ENCODE measurements around the gene SDE2. TPM values are rescaled to one million over a fixed set of nuclear protein-coding genes. Genes with fewer than 3 reads are reported as not detected.

The SDE2 gene
- total and polyA plus RNA-seq, 2 of the 4 experiments (the other 2 are of a cell fraction): 8.5 to 14.7 TPM

GRCh38 chr1:225936523-225936922, 62.6 kb downstream of the SDE2 start:
- Histone ChIP-seq H3K9me3 (ENCODE audit: control insufficient read depth, insufficient read depth, low read length) (no peaks in the 10 kb centered on the region), H3K23ac (ENCODE audit: low read depth, low read length) (no peak overlapping the region), H3K27ac (ENCODE audit: insufficient read depth, low read length) (no peak overlapping the region), H3K79me1 (ENCODE audit: low read depth in 1 of 2, low read length in 2 of 2) (no peaks in the 10 kb centered on the region), H3K4me2 (ENCODE audit: low read depth, low read length) (no peak overlapping the region), H2AK5ac (ENCODE audit: low read depth, low read length) (no peak overlapping the region), H4K91ac (ENCODE audit: insufficient read depth, low read depth, low read length) (no peak overlapping the region), H3K9me1 (ENCODE audit: insufficient read depth, low read length) (no peaks in the 10 kb centered on the region; the same call in 1 of the 2 replicates), H3K14ac (replicated peaks; ENCODE audit: low read depth, low read length) (no peak overlapping the region), H3K4me3 (ENCODE audit: insufficient read depth, low read depth, low read length) (no peak overlapping the region), H3K4ac (ENCODE audit: low read depth, low read length) (no peak overlapping the region), H3K36me3 (ENCODE audit: control insufficient read depth, insufficient read depth, low read length) (no peaks in the 10 kb centered on the region), H2AFZ (replicated peaks; ENCODE audit: low read length, poor library complexity) (no peak overlapping the region), H4K5ac (ENCODE audit: low read depth, low read length) (no peak overlapping the region), H3K27me3 (ENCODE audit: control insufficient read depth, insufficient read depth, low read length) (no peaks in the 10 kb centered on the region; the same call in 1 of the 2 replicates), H4K8ac (ENCODE audit: low read depth in 2 of 2, low read length in 2 of 2) (no peak overlapping the region), H2BK5ac (ENCODE audit: low read depth, low read length, poor library complexity, severe bottlenecking) (no peak overlapping the region), H3K56ac (ENCODE audit: extremely low read depth, insufficient read depth, low read length) (no peak overlapping the region), H3K4me1 (ENCODE audit: control insufficient read depth, insufficient read depth, low read length) (no peaks in the 10 kb centered on the region), H2BK15ac (ENCODE audit: low read depth, low read length) (no peak overlapping the region), H2AK9ac (replicated peaks; ENCODE audit: low read depth, low read length, poor library complexity) (no peak overlapping the region), H3K9ac (ENCODE audit: low read depth, low read length) (no peak overlapping the region), H3K18ac (ENCODE audit: low read depth, low read length) (no peak overlapping the region), H2BK20ac (ENCODE audit: low read depth, low read length) (no peak overlapping the region), H4K20me1 (ENCODE audit: insufficient read depth, low read length) (no peaks in the 10 kb centered on the region), H2BK120ac (ENCODE audit: low read depth, low read length) (no peak overlapping the region)
- TF ChIP-seq ELK1 (IDR thresholded peaks at IDR 0.05; ENCODE audit: borderline replicate concordance, low read depth, low read length): no peak
- no peak for TF ChIP-seq POLR2A (IDR thresholded peaks at IDR 0.05; ENCODE audit: low read depth, low read length)
- TF ChIP-seq NFE2L2 (IDR thresholded peaks at IDR 0.05; ENCODE audit: low read depth, low read length): no peak
- no peak for TF ChIP-seq CEBPB (IDR thresholded peaks at IDR 0.05; ENCODE audit: low read depth, low read length)
- no peak for TF ChIP-seq MAFK (IDR thresholded peaks at IDR 0.05; ENCODE audit: low read depth, low read length)
- ATAC-seq (ENCODE audit: low read depth): no peak
- POLR2A ChIA-PET (ENCODE audit: unreplicated experiment): no interaction called here
- no TSS peak for BruUV-seq (replicated peaks)
- WGBS, 2 experiments (ENCODE audit: extremely low coverage in 2 of 2, insufficient read length in 1 of 2): 92% methylated on average over 2 of the region's 3 CpGs; no CpG with 5 or more reads in 1 of the 2 experiments
- intact Hi-C loops (cut with micrococcal nuclease) (no loop called here), in situ Hi-C loops (cut with MboI; ENCODE audit: low sequenced_read_pairs) (no loop called here), dilution Hi-C loops (cut with HindIII; ENCODE audit: low sequenced_read_pairs, unreplicated experiment) (no loop called here)
- no peak for DNase-seq
- CTCF ChIA-PET: no interaction called here

All from IMR-90 (cell line).